ENCODE results near the gene SPTBN5. TPM values are rescaled to one million over a fixed set of nuclear protein-coding genes. Genes with fewer than 3 reads are reported as not detected.

SPTBN5 gene
- total and polyA plus RNA-seq, 2 experiments from 2014 or later = 0.57 to 1.1 TPM

- no peak overlapping the region for H3K4me2 ChIP-seq
- no peaks in the 10 kb centered on the region; the same call in 1 of the 2 replicates for H4K20me1 ChIP-seq (replicated peaks; ENCODE audit: insufficient read depth)
- H3K36me3 ChIP-seq (ENCODE audit: insufficient read depth) = no peaks in the 10 kb centered on the region; the same call in 1 of the 2 replicates
- H3K4me1 ChIP-seq (ENCODE audit: insufficient read depth) = no peaks in the 10 kb centered on the region
- no peak overlapping the region for H3K4me3 Mint-ChIP-seq
- DNase-seq (ENCODE audit: low spot score) (no peak), ATAC-seq (no peak)
- no peak overlapping the region for H3K27ac ChIP-seq (ENCODE audit: low read depth)
- H3K79me2 ChIP-seq (replicated peaks; ENCODE audit: insufficient read depth) = no peaks in the 10 kb centered on the region
- peaks cover 15% of the 10 kb centered on the region; the same call in 2 of the 3 replicates for H3K36me3 Mint-ChIP-seq (ENCODE audit: low read depth)
- no peaks in the 10 kb centered on the region for H3K9me3 Mint-ChIP-seq
- H3K9me2 ChIP-seq (ENCODE audit: insufficient read depth) = no peaks in the 10 kb centered on the region
- H3K27ac Mint-ChIP-seq = no peak overlapping the region
- H2AFZ ChIP-seq = no peak overlapping the region
- no peak for TF ChIP-seq JUNB (IDR thresholded peaks at IDR 0.05; ENCODE audit: unreplicated experiment)
- no peak for TF ChIP-seq EZH2 (IDR thresholded peaks at IDR 0.05; ENCODE audit: low read depth, unreplicated experiment)
- no peak for TF ChIP-seq NANOG (IDR thresholded peaks at IDR 0.05; ENCODE audit: borderline replicate concordance)
- TF ChIP-seq CTCF (conservative IDR thresholded peaks at IDR 0.05; ENCODE audit: low read depth in 2 of 2) = no peak
- TF ChIP-seq, protein P1, sequence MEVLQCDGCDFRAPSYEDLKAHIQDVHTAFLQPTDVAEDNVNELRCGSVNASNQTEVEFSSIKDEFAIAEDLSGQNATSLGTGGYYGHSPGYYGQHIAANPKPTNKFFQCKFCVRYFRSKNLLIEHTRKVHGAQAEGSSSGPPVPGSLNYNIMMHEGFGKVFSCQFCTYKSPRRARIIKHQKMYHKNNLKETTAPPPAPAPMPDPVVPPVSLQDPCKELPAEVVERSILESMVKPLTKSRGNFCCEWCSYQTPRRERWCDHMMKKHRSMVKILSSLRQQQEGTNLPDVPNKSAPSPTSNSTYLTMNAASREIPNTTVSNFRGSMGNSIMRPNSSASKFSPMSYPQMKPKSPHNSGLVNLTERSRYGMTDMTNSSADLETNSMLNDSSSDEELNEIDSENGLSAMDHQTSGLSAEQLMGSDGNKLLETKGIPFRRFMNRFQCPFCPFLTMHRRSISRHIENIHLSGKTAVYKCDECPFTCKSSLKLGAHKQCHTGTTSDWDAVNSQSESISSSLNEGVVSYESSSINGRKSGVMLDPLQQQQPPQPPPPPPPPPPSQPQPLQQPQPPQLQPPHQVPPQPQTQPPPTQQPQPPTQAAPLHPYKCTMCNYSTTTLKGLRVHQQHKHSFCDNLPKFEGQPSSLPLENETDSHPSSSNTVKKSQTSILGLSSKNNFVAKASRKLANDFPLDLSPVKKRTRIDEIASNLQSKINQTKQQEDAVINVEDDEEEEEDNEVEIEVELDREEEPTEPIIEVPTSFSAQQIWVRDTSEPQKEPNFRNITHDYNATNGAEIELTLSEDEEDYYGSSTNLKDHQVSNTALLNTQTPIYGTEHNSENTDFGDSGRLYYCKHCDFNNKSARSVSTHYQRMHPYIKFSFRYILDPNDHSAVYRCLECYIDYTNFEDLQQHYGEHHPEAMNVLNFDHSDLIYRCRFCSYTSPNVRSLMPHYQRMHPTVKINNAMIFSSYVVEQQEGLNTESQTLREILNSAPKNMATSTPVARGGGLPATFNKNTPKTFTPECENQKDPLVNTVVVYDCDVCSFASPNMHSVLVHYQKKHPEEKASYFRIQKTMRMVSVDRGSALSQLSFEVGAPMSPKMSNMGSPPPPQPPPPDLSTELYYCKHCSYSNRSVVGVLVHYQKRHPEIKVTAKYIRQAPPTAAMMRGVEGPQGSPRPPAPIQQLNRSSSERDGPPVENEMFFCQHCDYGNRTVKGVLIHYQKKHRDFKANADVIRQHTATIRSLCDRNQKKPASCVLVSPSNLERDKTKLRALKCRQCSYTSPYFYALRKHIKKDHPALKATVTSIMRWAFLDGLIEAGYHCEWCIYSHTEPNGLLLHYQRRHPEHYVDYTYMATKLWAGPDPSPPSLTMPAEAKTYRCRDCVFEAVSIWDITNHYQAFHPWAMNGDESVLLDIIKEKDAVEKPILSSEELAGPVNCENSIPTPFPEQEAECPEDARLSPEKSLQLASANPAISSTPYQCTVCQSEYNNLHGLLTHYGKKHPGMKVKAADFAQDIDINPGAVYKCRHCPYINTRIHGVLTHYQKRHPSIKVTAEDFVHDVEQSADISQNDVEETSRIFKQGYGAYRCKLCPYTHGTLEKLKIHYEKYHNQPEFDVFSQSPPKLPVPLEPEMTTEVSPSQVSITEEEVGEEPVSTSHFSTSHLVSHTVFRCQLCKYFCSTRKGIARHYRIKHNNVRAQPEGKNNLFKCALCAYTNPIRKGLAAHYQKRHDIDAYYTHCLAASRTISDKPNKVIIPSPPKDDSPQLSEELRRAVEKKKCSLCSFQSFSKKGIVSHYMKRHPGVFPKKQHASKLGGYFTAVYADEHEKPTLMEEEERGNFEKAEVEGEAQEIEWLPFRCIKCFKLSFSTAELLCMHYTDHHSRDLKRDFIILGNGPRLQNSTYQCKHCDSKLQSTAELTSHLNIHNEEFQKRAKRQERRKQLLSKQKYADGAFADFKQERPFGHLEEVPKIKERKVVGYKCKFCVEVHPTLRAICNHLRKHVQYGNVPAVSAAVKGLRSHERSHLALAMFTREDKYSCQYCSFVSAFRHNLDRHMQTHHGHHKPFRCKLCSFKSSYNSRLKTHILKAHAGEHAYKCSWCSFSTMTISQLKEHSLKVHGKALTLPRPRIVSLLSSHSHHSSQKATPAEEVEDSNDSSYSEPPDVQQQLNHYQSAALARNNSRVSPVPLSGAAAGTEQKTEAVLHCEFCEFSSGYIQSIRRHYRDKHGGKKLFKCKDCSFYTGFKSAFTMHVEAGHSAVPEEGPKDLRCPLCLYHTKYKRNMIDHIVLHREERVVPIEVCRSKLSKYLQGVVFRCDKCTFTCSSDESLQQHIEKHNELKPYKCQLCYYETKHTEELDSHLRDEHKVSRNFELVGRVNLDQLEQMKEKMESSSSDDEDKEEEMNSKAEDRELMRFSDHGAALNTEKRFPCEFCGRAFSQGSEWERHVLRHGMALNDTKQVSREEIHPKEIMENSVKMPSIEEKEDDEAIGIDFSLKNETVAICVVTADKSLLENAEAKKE (CRISPR knock-in tag; IDR thresholded peaks at IDR 0.05) = no peak
- no peak for TF ChIP-seq EZH2phosphoT487 (IDR thresholded peaks at IDR 0.05; ENCODE audit: unreplicated experiment)
- TF ChIP-seq STAT1 (IDR thresholded peaks at IDR 0.05; ENCODE audit: unreplicated experiment) = no peak
- TF ChIP-seq ETS1 (IDR thresholded peaks at IDR 0.05) = no peak
- TF ChIP-seq REST (IDR thresholded peaks at IDR 0.05; ENCODE audit: unreplicated experiment) = no peak
- TF ChIP-seq ZNF331 (CRISPR knock-in tag; IDR thresholded peaks at IDR 0.05; ENCODE audit: low read depth) = no peak
- TF ChIP-seq CREB1 (CRISPR knock-in tag; IDR thresholded peaks at IDR 0.05; ENCODE audit: low read depth) = no peak
- no peaks in the 10 kb centered on the region for H3F3A ChIP-seq (replicated peaks; ENCODE audit: low read depth)
- no peaks in the 10 kb centered on the region; the same call in 2 of the 3 replicates for H3K4me1 Mint-ChIP-seq
- H3K27me3 Mint-ChIP-seq (ENCODE audit: insufficient read depth, low read depth, poor library complexity) = peaks cover 9% of the 10 kb centered on the region
- H3K4me3 ChIP-seq = no peak overlapping the region
- H3K27me3 ChIP-seq (ENCODE audit: insufficient read depth) = no peaks in the 10 kb centered on the region
Observed at GRCh38 chr15:41836073-41836472, 57.8 kb downstream of the SPTBN5 start.
